Mesodermal cell (in vitro differentiated cells): ENCODE data around the gene MIPEP.

ENCODE experiments used
- H3K27ac ChIP-seq: 2 replicates; pipeline ENCODE4 v1.7.0; 2013; ENCODE audit warnings: mild to moderate bottlenecking, low read depth, low read length, moderate library complexity; ENCODE audit not compliant: severe bottlenecking
- H3K36me3 ChIP-seq: 2 replicates; pipeline ENCODE4 v1.7.1; 2013; ENCODE audit warnings: mild to moderate bottlenecking, low read length, moderate library complexity; ENCODE audit not compliant: control insufficient read depth, insufficient read depth
- H3K4me1 ChIP-seq: one replicate; pipeline ENCODE4 v1.7.1; 2013; ENCODE audit warnings: mild to moderate bottlenecking, low read length; ENCODE audit not compliant: insufficient read depth, control insufficient read depth, poor library complexity, severe bottlenecking
- H3K4me3 ChIP-seq: 2 replicates; pipeline ENCODE4 v1.7.0; 2013; ENCODE audit warnings: low read length, control low read depth, mild to moderate bottlenecking; ENCODE audit not compliant: insufficient read depth, poor library complexity, severe bottlenecking; ENCODE audit errors: extremely low read depth
- H3K9me3 ChIP-seq: 2 replicates; pipeline ENCODE4 v1.7.1; 2013; ENCODE audit warnings: mild to moderate bottlenecking, low read length, moderate library complexity; ENCODE audit not compliant: control insufficient read depth
- WGBS, 2 experiments: methylation state at CpG; one replicate each; pipeline ENCODE4 v1.1.5; 2013; ENCODE audit warnings: missing lambda C conversion rate in 2 of 2; ENCODE audit not compliant: insufficient coverage in 2 of 2; 5-methylcytosine and 5-hydroxymethylcytosine counted together

The MIPEP gene

DNA sequence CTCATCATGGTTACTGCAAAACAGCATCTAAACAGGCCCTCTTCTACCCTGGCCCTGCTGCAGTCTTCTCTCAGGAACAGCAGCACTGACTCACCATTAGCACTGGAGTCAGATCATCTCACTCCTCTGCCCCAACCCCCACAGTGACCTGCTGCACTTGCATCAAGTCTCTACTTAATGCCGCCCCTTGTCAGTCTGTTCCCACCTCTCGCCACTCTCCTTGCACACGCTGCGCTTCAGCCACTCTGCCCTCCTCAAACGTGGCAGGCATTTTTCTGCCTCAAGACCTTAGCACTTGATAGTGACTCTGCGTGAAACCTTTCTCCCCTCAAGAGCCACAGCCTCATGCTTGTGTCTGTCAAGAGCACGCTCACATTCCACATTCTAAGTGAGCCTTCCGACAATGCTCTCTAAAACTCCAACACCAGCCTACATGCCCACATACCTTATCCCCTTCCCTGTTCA lies 22.1 kb downstream of the MIPEP start:
- Histone ChIP-seq H3K4me1 (peaks cover 7% of the 10 kb centered on the region), H3K9me3 (no peaks in the 10 kb centered on the region), H3K27ac (no peak overlapping the region), H3K36me3 (no peaks in the 10 kb centered on the region), H3K4me3 (no peak overlapping the region)
- 64 to 66% methylated on average over 8 of the region's 8 CpGs for WGBS, 2 experiments

DNA sequence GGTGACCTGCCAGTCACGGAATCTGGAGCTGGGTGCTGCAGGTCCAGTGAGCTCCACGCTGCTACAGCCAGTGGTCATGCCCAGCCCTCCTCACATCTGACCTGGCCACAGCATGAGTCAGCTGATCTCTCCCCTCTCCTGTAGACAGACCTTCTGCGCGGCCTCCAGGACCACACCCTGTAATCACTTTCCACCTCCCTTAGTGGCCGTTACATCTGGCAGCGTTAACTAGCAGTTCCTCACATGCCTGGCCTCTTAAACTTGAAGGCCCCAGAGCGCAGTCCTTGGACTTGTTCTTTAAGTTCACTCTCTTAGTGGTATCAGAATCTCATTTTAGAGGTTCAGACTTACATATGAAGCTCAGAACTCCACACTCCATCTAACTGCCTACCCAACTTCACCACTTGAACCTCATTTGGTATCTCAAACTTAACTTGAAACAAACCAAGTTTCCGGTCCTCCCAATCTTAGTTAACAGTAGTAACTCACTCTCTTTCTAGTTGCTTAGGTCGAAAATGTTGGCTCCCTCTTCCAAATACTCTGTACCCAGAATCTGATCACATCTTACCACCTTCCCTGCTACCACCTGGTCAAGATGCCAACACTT lies 22.7 kb downstream of the MIPEP start:
- WGBS, 2 experiments: 89 to 92% methylated on average over 7 to 9 of the region's 9 CpGs
- Histone ChIP-seq H3K27ac (no peak overlapping the region), H3K4me1 (peaks cover 7% of the 10 kb centered on the region), H3K4me3 (no peak overlapping the region), H3K9me3 (no peaks in the 10 kb centered on the region), H3K36me3 (peaks cover 3% of the 10 kb centered on the region)

DNA sequence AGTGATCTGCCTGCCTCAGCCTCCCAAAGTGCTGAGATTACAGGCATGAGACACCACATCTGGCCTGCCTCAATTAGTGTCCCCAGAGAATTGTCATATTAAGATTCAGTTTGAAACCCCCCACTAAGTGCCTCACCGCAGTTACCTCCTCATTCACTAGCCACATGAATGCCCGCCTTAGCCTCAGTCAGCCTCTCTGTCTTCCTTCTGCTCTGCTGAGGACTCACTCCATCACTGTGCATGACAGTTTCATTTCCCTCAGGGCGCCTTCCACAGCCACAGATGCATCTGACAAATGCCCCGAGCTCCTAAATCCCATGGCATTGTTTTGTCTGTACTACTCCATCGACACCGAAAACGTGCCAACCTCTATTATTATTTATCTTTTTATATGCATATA lies 23.3 kb downstream of the MIPEP start:
- Histone ChIP-seq H3K4me1 (peaks cover 7% of the 10 kb centered on the region), H3K27ac (no peak overlapping the region), H3K4me3 (no peak overlapping the region), H3K9me3 (no peaks in the 10 kb centered on the region), H3K36me3 (peaks cover 4% of the 10 kb centered on the region)
- WGBS, 2 experiments: 79 to 90% methylated on average over 3 to 4 of the region's 7 CpGs

DNA sequence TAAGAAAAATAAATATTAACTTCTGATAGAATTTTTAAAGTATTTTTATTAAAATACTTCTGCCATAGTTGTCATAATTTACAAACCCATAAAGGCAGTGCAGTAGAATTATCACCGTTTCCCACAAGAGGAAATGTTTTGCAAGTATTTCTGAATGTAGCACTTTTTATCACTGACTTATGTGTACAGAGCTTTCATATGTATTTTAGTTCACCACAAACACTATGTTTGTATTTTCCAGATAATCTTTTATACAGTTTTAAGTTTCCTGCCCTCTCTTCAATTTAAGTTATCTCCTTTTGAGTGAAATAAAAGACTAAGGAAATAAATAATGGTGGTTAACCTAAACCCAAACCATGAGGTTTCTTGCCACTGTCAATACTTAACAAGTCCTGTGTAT lies 24.2 kb downstream of the MIPEP start:
- Histone ChIP-seq H3K9me3 (no peaks in the 10 kb centered on the region), H3K4me3 (no peak overlapping the region), H3K4me1 (peaks cover 7% of the 10 kb centered on the region), H3K27ac (no peak overlapping the region), H3K36me3 (peaks cover 4% of the 10 kb centered on the region)
- no CpG with 5 or more reads among the region's 1 CpG for WGBS, 2 experiments

DNA sequence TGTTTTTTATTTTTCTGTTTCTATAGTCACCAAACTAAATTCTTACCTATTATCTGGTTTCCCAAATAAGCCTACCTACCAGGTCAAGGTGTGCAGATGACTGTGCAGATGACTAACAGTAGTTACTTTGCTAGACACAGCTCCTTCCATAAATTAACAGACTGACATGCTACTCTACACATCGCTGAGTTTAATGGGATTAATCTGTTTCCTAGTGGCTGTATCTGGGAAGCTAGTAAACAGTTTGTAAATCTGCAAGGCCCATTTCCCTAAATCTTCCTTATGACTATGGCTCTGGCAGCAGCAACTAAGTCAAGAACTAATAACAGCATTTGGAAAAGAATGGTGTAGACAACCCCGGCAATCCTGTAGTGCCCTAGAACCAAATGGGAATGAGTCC lies 27.9 kb downstream of the MIPEP start:
- H3K9me3 ChIP-seq: no peaks in the 10 kb centered on the region
- H3K27ac ChIP-seq: no peak overlapping the region
- H3K36me3 ChIP-seq: peaks cover 4% of the 10 kb centered on the region
- peaks cover 4% of the 10 kb centered on the region for H3K4me1 ChIP-seq
- 100% methylated on average over 1 to 2 of the region's 2 CpGs for WGBS, 2 experiments
- H3K4me3 ChIP-seq: no peak overlapping the region

DNA sequence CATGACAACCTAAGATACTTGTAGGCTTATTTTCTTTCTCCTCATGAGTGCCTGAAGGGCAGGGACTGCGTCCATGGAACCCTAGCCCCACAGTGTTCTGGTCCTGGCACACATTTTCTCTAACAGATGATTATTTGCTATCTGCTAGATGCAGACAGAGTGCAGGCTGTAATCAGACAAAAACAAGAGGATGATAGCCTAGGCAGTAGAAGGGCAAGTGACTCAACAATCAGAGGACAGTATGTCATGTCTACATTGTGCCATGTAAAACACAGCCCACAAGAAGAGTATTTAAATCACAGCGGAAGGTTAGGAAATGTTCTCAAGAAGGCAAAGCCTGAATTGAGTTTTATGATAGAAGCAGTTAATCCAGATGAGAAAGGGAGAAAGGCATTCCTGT lies 29.3 kb downstream of the MIPEP start:
- Histone ChIP-seq H3K9me3 (no peaks in the 10 kb centered on the region), H3K36me3 (peaks cover 4% of the 10 kb centered on the region), H3K27ac (no peak overlapping the region), H3K4me1 (peaks cover 4% of the 10 kb centered on the region), H3K4me3 (no peak overlapping the region)
- WGBS, 2 experiments: 97 to 100% methylated on average over 2 of the region's 2 CpGs

DNA sequence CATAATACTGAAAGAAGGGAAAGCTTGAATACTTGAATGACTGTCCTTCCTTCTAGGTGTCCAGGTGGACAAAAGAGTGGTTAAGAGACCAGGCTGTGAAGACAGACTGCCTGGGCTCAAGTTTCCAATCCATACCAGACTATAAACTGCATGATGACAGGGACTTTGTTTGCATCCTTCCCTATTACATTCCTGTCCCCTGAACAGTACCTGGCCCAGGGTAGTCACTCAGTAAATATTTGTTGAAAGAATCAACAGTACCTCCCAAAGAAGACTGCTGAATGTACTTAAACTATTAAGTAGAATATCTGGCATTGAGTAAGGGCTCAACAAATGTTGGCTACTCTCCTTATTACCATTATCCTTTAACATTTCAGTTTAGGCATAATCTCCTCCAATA lies 29.7 kb downstream of the MIPEP start:
- no peak overlapping the region for H3K4me3 ChIP-seq
- H3K4me1 ChIP-seq: peaks cover 4% of the 10 kb centered on the region
- no peak overlapping the region for H3K27ac ChIP-seq
- no peaks in the 10 kb centered on the region for H3K9me3 ChIP-seq
- peaks cover 4% of the 10 kb centered on the region for H3K36me3 ChIP-seq

DNA sequence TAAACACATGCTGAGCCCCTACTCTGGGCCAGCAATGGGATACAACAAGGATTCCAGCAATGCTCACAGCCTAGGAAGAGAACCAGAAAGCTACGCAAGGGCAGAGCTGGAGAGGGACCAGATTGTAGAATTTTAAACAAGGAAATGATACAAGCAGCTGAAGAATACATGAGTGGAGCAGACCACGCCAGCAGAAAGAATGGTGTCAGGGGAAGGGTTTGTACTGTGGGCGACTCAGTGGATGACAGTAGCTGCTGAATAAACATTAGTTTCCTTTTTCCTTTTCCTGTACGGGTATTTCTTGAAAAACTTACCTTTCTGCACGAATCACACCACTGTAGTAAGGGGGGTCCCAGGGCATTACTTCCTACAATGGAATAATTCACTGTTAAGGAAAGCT lies 30.7 kb downstream of the MIPEP start:
- 94 to 98% methylated on average over 3 to 5 of the region's 5 CpGs for WGBS, 2 experiments
- Histone ChIP-seq H3K4me3 (no peak overlapping the region), H3K36me3 (peaks cover 4% of the 10 kb centered on the region), H3K27ac (no peak overlapping the region), H3K9me3 (no peaks in the 10 kb centered on the region), H3K4me1 (peaks cover 4% of the 10 kb centered on the region)

DNA sequence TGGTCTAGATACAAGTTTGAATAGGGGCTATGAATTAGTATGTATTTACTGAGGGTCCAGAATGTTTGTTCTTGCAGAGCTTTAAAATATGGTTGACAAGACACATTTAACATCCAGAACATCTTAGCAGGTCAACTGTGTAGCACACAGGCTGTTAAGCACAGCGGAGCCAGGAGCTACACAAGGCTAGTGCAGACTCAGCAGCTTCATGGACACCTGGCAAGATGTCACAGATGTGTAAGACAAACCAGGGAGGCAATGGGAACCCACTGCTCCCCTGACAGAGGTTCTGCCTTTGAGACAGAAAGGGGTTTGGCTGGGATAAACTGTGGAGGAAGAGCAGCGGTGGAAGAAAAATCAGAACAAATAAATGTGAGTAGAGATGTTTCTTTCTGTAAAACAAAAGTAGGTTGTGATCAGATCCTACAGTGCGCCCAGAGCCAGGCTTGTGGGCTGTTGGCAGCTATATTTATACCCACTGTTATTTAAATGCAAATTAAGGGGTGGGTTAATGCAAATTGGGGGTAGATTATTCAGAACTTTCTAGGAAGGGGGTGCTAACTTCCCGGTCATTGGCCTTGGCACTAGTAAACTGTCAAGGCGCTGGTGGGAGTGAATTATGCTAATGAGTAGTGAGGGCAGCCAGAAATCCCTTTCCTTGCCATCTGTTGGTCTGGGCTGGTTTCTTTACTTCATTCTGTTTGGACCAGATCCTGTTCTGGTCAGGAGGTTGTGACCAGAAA lies 33.0 kb downstream of the MIPEP start:
- Histone ChIP-seq H3K27ac (no peak overlapping the region), H3K36me3 (no peaks in the 10 kb centered on the region), H3K4me3 (no peak overlapping the region), H3K4me1 (peaks cover 4% of the 10 kb centered on the region), H3K9me3 (no peaks in the 10 kb centered on the region)
- 56 to 66% methylated on average over 4 of the region's 5 CpGs for WGBS, 2 experiments

DNA sequence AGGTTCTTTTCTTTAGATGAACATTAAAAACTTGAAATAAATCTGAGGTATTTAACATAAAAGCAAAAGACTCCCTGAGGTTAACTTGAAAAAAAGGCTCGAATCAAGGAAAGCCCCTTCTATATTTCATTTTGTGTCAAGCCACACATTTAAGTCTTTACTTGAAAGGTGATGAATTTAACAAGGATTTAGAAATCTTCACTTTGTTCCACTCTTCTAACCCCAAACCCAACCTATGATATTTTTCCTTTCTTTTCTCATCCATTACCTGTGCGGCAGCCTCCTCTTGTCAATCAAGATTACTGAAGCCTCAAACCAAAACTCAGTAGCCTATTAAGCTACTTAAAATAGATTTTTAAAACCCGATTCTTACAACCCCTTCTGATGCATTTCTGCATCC lies 33.8 kb downstream of the MIPEP start:
- Histone ChIP-seq H3K9me3 (no peaks in the 10 kb centered on the region), H3K4me3 (no peak overlapping the region), H3K4me1 (peaks cover 4% of the 10 kb centered on the region), H3K36me3 (no peaks in the 10 kb centered on the region), H3K27ac (no peak overlapping the region)
- 91 to 100% methylated on average over 1 of the region's 3 CpGs for WGBS, 2 experiments

DNA sequence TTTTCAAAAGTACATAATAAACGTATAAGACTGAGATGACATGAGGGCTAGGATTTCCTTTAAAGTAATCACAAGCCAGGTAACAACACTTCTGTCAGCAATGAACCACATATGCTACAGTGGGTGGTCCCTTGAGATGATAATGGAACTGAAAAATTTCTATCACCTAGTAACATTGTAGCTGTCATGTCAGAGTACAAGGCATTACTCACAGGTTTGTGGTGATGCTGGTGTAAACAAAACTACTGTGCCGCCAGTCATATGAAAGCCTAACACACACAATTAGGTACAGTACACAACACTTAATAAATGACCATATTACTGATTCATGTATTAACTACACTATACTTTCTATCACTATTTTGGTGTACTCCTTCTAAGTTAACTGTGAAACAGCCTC lies 36.8 kb downstream of the MIPEP start:
- H3K9me3 ChIP-seq: no peaks in the 10 kb centered on the region
- H3K4me3 ChIP-seq: no peak overlapping the region
- H3K27ac ChIP-seq: no peak overlapping the region
- H3K4me1 ChIP-seq: peaks cover 3% of the 10 kb centered on the region
- no CpG with 5 or more reads among the region's 2 CpGs for WGBS, 2 experiments
- no peaks in the 10 kb centered on the region for H3K36me3 ChIP-seq
